DMS53 treated with DMSO at 0.1 percent for 48 hours (cell line): ENCODE data around the gene SELENOP.
"Not testable (repeated sequence)": the region's sequence is repeated elsewhere in the genome, so short reads cannot be mapped to it uniquely, and the experiment has no call there.

ENCODE experiments used
- DNase-seq: peaks from one replicate; lab custom pipeline; 2025; ENCODE audit not compliant: unreplicated experiment; lab: John Stamatoyannopoulos, UW

SELENOP gene

DNA sequence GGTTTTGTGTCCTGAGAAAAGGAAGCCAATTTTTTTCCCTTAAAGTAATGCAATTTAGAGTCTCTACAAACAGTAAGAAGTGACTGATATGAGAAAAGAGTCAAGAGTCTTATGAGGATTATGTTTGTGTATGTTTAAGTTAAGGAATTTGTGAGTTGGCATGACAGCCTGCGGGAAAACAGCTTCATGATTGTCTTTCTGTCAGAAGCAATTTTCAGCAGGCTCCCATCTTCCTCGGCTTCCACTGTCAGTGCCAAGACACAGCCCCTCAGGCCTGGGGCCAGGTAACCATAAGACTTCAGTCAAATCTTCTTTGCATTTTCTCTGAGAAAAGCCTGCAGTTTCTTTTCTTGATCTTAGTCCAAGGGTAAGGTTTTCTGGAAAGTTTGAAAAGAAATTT, 17.0 kb upstream of the SELENOP start:
- DNase-seq: no peak

DNA sequence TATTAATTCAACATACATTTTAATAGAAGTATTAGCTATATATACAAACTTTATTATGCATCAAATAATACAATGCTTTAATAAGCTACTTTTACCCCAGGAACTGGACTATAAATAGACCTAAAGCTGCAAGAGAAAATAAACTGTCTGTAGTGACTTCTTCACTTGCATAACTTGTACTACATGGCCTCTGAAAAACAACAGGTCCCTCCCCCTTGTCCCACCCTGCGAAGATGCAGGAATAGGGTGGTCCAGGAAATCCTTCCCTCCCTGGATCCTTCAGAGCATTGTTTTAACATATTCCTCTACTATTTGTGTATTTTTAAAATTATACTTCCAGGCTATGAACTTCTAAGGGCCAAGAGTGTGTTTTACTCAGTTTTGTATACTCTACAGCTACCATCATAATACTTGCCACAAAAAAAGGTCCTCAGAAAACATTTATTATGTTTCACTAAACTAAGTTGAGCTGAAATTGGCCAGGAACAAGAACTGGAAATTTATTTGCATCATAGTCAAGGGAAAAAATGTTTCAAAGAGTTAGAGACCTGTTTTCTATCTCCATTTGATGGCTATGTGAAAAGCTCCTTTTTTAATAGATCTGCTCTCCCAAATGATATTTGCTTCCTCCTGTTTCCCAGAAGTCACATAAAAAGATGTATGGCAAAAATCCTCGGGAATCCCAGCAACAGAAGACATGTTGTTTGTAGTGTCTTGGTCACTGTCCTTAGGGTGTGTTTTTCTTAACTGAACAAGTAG, 15.2 kb upstream of the SELENOP start:
- no peak for DNase-seq

DNA sequence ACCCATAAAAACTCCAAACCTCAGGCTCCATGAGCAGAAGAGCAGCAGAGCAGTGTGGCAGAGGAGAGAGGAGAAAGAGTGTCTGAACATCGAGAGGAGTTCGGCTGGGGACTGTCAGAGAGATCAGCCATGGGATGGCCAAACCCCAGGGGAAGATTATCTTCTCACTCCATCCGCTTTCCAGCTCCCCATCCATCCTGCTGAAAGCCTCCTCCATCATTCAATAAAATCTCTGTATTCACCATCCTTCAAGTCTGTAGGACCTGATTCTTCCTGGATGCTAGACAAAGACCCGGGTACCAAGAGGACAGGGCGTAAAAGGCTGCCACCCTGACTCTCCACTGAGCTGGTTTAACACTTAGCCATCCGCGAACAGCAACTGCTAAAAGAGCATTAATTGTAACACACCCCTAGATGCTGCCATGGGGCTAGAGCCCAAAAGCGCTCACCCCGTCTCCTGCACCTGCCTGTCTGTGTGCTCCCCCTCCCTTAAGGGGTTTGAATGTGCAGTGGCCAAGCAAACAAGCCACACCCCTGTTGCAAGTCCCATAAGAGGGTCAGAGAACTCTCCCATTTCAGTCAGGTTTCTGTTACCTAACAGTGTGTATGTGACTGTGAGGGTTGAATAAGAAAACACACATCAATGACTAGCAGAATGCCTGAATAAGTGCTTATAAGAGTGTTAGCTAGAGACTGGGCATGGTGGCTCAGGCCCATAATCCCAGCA, 13.9 kb upstream of the SELENOP start:
- DNase-seq: no peak

DNA sequence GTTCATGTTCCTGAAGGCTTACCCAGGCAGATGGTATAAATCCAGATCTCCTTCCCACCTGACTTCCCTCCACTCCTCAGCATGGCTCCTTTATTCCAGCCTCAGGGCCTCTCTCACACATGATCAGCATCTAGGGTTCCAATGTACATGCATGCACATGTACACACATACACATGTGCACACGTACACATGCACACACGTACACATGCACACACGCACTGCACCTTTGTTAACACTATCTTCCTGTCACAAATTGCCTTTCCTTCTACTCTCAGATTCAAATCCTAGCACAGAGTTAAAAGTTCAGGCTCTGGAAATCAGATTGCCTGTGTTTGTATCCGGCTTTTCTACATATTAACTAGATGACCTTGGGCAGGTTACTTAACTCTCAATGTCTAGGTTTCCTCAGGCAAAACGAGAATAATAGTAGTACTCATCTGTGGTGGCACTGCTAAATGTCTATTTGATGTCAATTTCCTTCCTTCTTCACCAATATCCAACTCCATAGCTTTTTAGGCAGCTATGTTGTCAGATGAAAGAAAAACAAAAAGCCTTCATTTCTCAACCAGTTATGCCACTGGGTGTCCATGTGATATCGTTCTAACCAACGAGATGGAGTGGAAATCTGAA, 12.8 kb upstream of the SELENOP start:
- no peak for DNase-seq

DNA sequence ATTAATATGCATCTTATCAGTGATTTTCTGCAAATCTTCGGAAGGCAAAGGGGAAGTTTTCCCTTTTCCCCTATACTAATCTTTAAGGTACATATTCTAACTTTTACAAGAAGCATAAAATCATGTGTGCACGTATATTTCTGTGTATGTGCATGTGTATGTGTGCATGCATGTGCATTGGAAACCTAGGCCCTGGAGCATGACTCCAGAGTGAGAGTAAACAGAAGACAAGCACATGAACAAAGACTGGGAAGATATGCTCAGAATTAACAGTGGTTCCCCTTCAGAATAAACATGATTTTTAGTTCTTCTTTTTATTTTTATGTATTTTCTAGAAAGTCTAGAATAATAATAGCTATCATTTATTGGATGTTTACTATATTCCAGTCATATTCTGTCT, 10.9 kb upstream of the SELENOP start:
- no peak for DNase-seq

DNA sequence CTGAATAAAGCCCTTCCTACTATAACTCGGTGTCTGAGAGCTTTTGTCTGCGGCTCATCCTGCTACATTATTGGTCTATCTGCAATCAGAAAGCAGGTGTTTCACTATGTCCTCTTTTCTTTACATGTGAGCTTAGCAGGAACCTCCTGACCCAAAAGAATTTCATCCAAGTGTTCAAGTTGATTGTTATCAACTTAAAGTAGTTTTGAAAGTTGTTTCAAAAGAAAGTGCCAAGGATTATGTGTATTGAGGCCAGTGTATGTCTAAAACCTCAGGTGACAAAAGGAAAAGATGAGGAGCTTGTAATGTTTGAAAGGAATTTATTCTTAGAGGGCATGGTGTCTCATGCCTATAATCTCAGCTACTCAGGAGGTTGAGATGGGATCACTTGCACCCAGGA, 8.1 kb upstream of the SELENOP start:
- no peak for DNase-seq

DNA sequence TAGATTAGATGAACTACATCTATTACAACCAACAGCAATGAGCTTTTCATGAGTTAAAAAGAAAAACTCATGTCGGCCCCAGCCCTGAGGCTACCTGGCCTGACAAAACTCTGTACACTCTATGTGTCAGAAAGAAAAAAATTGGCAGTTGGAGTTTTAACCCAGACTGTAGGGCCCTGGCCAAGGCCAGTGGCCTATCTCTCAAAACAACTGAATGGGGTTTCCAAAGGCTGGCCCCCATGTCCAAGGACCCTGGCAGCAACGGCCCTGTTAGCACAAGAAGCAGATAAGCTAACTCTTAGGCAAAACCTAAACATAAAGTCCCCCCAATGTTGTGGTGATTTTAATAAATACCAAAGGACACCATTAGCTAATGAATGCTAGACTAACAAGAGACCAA, 4.9 kb upstream of the SELENOP start:
- DNase-seq: not testable (repeated sequence)

DNA sequence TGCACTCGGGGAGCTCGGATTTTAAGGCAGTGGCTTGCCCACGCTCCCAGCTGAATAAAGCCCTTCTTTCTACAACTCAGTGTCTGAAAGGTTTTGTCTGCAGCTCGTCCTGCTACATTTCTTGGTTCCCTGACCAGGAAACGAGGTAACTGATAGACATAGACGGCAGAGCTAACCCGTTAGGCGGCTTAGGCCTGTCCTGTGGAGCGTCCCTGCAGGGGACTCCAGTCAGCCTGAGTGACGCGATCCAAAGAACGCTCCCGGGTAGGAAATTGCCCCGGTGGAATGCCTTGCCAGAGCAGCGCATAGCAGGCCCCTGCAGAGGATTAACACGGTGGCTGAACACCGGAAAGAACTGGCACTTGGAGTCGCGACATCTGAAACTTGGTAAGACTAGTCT, 1.8 kb upstream of the SELENOP start:
- DNase-seq: no peak

DNA sequence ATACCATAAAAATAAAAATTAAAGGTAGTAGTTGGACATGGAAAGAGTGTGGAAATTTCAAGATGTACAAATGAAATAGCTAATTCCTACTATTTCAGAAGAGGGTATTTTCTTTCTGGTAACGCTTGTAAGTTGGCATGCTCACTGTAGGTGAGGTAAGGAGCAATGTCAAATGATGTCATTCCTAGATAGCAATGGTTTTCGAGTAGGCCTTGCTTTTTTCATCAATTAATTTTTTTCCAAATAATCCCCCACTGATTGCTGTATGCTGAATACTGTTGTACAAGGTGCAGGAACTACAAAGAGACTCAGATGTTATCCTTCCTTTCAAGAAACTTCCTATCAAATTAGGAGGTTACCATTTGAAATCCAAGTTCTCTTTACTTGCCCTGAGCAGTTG, 928 bp upstream of the SELENOP start:
- no peak for DNase-seq

DNA sequence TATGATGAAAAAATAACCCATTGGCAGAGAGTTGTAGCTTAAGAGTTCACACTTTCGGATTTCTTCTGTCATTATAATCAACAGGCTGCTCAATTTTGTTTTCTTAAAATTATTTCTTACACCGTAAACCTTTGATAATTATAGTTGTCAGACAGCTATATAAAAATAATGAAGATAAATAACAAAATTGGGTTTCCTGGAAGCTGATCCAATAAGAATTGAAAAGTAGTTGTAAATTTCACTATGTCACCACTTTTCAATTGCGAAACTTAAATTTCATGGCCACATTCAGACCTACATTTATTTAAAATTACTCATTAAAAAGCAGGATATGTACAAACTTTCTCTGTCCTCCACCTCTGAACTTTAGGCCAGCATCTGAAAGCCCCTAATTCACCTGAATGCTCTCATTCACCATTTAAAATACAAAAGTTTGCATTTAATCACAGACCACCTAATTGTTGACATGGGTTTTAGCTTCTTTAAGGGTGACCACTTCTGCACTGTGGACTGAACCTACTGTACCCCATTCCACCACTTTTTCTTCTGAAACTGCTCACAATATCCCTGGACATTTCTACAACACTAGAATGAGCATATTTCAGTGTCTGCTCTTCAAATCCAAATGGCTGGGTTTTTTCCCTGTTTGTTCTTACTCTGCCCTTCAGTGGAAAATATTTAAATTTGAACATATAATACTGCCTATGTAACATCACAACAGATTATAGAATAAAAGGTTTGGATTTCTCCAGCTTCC, 680 bp downstream of the SELENOP start:
- no peak for DNase-seq

DNA sequence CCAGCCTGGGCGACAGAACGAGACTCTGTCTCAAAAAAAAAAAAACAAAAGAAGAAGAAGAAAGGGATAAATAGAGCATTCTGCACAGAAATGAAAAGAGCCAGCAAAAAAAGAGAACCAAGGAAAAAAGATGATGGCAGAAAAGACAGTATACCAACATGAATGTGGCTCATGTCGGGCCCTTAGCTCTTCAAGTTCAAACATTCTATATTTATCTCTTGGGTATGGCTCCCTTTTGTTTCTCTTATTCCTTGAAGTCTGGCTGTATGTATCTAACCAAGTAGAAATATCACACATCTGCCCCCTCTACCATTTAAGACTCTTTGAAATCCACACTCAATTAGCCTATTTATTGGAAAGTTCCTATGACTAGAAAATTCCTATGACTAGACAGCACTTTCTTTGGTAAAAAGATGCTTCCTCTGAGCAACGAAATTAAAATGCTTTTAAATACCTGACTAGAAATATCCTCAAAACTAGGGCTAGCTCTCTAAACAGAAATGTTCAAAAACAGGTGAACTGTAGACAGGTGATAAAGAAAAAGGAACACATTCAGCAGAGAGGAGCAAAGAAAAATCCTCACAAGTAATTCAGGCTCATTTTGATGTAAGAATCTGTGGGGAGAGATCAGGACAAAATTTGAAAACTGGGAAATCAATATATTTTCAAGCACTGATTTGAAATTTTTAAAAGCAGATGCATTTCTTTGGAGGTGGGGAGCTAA, 2.6 kb downstream of the SELENOP start:
- DNase-seq: no peak

DNA sequence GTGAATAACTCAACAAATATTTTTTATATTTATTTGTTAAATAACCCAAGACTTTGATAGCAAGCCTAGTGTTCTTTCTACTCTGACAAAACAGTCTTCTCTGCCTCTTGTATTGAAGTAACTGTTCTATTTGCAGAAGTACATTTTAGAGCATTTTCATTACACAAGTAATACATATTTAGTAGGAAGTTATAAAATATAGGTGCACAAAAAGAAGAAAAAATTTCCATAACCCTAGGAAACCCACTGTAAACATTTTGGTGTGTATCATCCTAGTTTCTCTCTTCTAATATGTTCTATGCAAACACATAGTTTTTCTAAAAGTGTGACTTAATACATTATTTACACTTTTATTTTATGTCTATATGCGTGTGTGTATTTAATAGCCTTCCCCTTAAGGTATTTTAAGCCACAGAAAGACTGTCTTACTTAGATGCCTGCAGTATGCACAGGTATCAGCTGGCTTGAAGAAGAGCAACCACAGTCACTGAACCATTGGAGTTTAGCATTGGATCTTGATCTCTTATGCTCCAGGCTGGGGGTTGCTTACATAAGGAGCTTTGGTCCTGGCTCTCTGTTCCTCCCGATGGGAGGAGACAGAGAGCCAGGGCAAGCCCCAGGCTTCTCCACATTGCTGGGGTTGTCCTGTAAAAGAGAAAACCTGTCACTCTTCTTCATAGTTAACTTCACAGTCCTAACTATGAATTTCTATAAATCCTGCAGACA, 3.8 kb downstream of the SELENOP start:
- DNase-seq: no peak

DNA sequence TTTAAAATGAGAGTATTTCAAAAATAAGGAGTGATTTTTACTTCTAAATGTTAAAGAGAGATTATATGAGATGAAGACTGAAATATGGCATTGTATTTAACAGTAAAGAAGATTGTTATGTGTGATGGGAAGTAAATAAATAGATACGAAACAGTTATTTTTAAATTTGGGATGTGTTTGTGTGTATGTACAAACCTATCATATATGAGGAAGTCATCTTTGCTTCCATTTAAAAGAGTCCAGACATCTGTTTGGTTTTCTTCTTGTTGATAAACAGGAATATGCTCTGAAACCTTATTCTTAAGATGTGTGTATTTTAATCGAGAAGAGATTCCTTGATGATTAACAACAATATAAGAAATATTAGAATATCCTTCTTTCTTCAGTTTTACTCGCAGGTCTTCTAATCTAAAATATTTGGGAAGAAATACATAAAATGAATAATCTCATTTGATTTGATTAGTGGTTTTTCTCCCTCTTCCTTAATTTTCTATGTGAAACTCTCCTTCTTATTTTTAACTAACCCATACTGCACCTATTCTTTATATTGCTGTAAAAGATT, 4.9 kb downstream of the SELENOP start:
- DNase-seq: no peak

DNA sequence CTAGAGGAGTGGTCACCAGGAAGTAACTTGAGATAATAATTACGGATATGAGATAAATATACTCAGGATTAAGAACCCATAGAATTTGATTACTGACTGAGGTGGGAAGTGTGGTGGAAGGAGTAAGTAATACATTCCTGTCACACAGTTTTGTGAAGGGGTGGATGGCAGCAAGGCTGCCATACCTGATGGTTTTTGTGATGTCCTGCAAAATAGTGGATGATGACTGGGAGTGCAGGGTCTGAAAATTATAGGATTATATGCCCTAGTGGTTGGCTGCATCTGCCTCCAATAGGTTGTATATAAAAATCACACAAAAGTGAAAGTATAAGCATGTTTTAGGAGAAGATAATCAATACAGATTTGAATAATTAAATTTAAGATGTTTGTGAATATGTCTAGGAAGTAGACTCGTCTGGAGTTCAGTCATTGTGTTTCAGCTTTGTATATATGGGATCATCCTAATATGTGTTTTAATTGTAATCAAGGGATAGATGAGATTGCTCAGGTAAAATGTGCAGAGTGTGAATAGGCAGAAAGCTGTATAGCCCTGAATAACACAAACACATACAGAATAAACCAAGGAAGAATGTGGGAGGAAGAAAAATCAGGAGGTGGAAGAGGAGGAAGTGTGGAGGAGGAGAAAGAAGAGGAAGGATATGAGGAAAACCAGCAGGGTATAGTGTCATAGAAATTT, 5.5 kb downstream of the SELENOP start:
- DNase-seq: no peak

DNA sequence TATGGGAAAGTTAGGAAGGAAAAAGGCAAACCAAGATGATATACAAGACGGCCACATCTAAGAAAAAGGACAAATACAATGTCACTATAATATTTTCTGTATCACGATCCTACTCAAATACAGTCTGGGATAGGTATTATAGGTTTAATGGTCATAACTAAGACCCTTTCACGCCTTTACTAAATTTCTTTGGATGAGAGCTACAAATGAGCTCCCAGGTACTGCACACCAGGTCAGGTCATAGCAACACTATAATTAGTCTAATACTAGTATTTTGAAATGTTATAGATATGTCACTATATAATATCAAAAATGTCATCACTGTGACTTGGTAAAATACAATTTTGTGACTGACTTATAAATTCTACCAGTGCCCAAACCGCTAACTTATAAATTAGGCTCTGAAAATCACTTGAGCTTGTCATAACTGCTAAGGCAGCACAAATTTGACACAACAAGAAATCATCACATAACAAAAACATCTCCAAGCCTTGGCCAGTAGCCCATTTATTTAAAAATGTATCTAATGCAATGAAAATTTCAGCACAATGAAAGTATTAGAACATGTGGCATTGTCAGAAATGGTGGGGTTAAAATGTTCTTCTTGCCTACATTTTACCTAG, 6.9 kb downstream of the SELENOP start:
- DNase-seq: no peak

DNA sequence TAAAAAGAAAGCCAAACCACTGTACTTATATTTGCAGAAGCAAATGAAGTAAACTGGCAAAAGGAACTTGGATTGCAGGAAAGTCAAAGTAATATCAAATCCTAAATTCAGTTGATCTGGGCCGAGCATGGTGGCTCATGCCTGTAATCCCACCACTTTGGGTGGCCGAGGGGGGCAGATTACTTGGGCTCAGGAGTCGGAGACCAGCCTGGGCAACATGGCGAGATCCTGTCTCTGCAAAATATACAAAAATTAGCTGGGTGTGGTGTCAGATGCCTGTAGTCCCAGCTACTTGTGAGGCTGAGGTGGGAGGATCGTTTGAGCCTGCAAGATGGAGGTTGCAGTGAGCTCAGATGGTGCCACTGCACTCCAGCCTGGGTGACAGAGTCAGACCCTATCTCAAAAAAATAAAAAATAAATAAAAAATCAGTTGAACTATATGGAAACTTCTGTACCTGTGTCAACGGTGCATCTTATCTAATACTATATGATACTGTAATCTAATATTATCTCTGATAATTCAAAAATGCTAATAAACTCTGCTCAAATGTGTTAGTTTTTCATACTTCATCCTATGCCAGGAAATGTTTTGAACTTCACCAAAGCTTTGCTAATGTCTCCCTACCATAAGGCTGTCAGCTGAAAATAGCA, 10.1 kb downstream of the SELENOP start:
- DNase-seq: no peak

DNA sequence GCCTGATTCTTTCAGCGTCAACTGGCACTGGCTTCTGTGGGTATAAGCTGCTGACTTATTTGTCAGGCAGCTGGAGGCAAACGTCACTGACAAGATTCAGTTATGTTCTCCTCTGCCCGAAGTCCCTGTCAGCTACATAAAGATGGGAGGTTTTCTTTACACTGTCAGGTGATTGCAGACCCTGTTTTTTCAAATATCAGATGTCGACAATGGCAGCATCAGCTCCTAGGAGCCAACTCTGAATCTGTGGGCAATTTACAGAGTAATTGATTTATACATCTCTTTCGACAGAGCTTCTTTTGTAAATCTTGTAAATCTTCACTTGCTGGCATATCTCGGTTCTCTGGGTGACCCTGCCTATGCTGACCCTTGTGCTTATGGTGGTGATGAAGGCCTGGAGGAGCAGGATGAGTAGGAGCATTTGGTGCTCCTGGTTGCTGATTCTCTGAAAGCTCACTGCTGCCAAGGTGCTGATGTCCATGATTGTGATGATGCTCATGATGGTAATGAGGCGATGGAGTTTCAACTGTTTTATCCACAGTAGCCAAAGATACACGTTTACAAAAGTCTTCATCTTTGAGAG, 10.9 kb downstream of the SELENOP start:
- DNase-seq: no peak

DNA sequence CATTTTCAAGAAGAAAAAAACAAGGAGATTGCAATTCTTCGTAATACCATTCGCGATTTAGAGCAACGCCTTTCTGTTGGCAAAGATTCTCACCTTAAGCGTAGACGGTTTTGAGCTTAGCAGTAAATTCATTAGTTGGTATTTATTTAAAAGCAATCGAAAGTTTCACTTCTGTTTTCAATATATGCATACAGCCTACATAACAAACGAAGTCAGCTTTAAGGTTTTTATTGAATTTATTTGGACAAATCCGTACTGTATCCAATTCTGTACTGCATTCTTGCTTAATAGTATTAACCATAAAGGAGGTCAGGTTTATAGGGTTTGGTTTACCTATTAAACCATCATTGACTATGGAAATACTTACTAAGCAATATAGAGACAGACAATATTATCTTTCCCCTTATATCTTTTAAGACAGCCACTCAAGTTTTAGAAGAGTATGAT, 12.0 kb downstream of the SELENOP start:
- DNase-seq: no peak
